Eye (tissue), 1 donor: Measurements from ENCODE around the gene SREBF1.
A peak's percentile ranks its signal among the peaks of the same experiment; 100 is the strongest.

Experiments used
- DNase-seq: peaks from one replicate; pipeline ENCODE4 v3.0.0-alpha.2; 2015

Gene SREBF1

GRCh38 chr17:17839791-17840707 is 3.3 kb upstream of the SREBF1 start:
- peak; percentile 92 for DNase-seq

- DNase-seq: peak; percentile 70
Observed at GRCh38 chr17:17837966-17838962, 1.5 kb upstream of the SREBF1 start.

GRCh38 chr17:17837380-17837821 is 615 bp upstream of the SREBF1 start:
- no peak for DNase-seq

DNA sequence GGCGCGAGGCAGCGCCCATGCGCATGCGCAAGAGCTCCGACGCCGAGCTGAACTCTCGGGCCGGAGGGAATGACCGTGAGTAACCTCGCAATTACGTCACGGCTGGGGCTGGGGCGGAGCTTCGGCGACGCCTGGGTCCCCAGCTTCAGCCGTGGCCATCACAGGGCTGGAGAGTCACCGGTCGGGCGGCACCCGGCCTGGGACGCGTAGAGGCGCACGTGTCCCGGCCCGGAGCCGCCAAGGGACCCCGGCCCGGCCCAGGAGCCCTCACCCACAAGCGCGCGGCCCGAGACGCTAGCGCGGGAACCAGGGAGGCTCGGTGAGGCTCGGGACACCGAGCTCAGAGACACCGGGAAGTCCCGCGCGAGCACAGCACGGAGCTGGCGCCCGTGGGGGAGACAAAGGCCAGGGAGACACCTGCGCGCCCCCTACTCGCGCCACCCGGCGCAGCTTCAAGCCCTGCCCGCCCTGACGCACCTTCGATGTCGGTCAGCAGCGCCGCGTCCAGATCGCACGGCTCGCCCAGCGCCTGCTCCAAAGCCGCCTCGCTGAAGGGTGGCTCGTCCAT is 452 bp downstream of the SREBF1 start:
- DNase-seq: peak; percentile 99

- peak; percentile 42 for DNase-seq
Observed at GRCh38 chr17:17835415-17836249, 1.2 kb downstream of the SREBF1 start.

DNA sequence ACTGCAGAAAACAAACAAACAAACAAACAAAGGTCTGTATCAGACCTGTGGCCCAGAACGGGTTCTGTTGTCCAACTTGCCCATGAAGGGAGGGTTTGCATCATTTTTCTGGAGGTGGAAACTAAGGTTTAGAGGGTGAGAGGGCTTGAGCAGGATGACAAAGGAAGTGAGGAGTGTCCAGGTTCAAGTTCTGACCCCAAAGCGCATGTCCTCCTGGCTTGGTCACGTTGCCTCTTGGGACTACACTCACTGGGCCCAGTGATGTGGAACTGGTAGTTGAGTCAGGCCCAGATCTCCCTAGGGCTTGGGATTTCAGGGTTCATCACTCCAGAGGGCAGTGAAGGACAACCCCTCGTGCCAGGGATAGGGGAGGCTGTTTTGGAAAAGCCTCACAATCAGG is 1.8 kb downstream of the SREBF1 start:
- no peak for DNase-seq

- no peak for DNase-seq
Observed at GRCh38 chr17:17833658-17834357, 3.0 kb downstream of the SREBF1 start.

GRCh38 chr17:17832032-17832363 is 4.8 kb downstream of the SREBF1 start:
- DNase-seq: no peak

GRCh38 chr17:17831208-17832031 is 5.4 kb downstream of the SREBF1 start:
- no peak for DNase-seq

DNA sequence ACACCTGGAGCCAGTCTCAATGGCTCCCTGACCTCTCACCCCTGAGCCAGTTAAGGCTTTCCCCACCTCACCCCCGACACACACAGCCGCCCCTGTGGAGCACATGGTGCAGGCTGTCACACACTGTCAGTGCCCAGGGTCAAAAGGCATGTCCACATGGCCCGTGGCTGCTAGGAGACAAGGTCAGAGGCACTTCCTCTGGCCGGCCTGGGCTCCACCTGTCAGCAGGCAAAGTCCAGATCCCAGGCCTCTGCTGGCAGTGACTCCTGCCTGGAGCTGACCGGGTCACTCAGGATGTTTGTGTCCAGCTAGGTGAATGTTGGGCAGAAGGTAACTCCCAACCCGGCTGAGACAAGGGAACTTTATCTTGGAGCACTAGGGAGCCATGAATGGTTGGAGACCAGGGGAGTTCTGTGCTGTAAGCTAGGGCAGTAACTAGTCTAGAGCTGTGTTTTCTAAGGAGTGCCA is 6.0 kb downstream of the SREBF1 start:
- no peak for DNase-seq

GRCh38 chr17:17830269-17830567 is 6.6 kb downstream of the SREBF1 start:
- no peak for DNase-seq

GRCh38 chr17:17827826-17828621 is 8.8 kb downstream of the SREBF1 start:
- DNase-seq: no peak

GRCh38 chr17:17826942-17827785 is 9.6 kb downstream of the SREBF1 start:
- no peak for DNase-seq

- DNase-seq: no peak
Observed at GRCh38 chr17:17826342-17826713, 10.5 kb downstream of the SREBF1 start.

DNA sequence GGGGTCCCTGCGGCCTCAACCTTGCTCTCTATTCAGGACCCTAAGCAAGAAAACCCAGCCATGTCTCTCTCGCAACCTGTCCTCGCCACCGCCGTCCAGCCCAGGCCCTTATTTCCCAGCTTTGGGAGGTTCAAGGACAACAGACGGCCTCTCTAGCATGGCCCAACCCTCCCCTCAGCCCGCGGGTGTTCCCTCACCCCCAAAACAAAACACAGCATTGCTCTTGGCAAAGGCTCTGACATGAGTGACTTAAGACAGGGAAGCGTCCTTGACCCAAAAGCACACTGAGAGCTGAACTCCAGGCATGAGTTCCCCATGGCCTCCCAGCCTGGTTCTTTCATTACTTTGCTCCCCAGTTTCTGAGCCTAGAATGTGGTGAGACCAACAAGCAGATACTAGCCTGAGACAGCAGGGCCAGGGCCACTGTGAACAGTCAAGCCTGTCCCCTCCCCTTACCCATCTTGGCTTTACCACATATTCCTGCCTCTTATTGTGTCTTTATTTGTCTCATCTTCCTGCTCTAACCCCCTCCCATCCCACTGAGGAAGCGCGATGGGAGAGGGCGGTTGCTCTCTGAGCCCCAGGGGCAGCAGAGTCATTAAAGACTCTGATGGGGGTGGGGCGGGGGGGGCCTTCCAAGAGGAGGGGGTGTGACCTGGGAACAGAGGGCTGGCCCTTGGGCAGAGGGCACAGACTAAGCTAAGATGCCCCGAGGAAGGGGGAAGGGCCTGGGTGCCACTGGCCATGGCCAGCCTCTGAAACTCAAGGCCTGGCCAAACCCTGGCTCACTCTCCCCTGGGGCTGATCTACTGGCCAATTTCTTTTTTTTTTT is 11.8 kb downstream of the SREBF1 start:
- peak; percentile 51 for DNase-seq

- no peak for DNase-seq
Observed at GRCh38 chr17:17824119-17824782, 12.5 kb downstream of the SREBF1 start.

GRCh38 chr17:17823433-17824118 is 13.2 kb downstream of the SREBF1 start:
- peak; percentile 95 for DNase-seq
